ENCODE data around the gene GRIP2.

Gene GRIP2

GRCh38 chr3:14484741-14485140 lies 55.4 kb downstream of the GRIP2 start:
- in situ Hi-C loops (cut with HindIII; ENCODE audit: low sequenced_read_pairs) = no loop called here
- DNase-seq (ENCODE audit: low read depth) = no peak
- H3K4me3 ChIP-seq (ENCODE audit: low read depth, low read length) = no peak overlapping the region
- no peak for TF ChIP-seq CTCF (IDR thresholded peaks at IDR 0.05; ENCODE audit: low read depth, low read length, missing control alignments)

- in situ Hi-C loops (cut with HindIII; ENCODE audit: low sequenced_read_pairs) = no loop called here
- no peak overlapping the region for H3K4me3 ChIP-seq (ENCODE audit: low read depth, low read length)
- TF ChIP-seq CTCF (IDR thresholded peaks at IDR 0.05; ENCODE audit: low read depth, low read length, missing control alignments) = no peak
- no peak for DNase-seq (ENCODE audit: low read depth)
These were observed 56.9 kb downstream of the GRIP2 start for GRCh38 chr3:14483286-14483685.

- TF ChIP-seq CTCF (IDR thresholded peaks at IDR 0.05; ENCODE audit: low read depth, low read length, missing control alignments) = no peak
- no peak overlapping the region for H3K4me3 ChIP-seq (ENCODE audit: low read depth, low read length)
- DNase-seq (ENCODE audit: low read depth) = no peak
- in situ Hi-C loops (cut with HindIII; ENCODE audit: low sequenced_read_pairs) = no loop called here
These were observed 57.8 kb downstream of the GRIP2 start for GRCh38 chr3:14482271-14482721.

GRCh38 chr3:14481646-14482036 lies 58.5 kb downstream of the GRIP2 start:
- no peak overlapping the region for H3K4me3 ChIP-seq (ENCODE audit: low read depth, low read length)

DNA sequence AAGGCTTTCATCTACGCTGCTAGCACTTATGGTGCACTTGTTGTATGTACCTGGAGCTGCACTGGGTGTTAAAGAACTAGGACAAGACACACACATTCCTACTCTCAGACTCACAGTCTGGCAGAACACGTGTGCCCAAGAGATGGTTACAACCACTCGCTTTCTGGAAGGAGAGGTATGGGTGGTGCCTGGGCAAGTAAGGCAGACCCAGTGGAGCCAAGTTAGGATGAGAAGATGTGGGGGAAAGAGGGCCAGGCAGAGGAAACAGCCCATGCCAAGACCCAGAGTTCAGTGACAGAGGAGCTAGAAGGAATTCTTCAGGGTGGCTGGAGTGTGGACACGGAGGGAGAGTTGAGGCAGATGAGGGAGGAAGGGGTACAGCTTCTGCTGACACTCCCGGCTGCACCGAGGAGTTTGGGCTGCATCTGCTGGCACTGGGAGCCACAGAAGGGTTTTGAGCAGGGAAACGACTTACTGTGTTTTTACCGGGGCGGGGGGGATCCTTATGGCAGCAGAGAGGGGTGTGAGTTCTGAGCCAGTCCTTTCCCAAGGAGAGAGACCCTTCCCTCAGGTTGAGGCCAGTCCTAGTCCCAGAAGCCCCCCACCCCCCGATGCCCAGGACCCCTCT lies 59.0 kb downstream of the GRIP2 start:
- in situ Hi-C loops (cut with HindIII; ENCODE audit: low sequenced_read_pairs) = no loop called here
- no peak for DNase-seq (ENCODE audit: low read depth)
- TF ChIP-seq CTCF (IDR thresholded peaks at IDR 0.05; ENCODE audit: low read depth, low read length, missing control alignments) = no peak
- no peak overlapping the region for H3K4me3 ChIP-seq (ENCODE audit: low read depth, low read length)

More at GRCh38 chr3:14481646-14482036, 58.5 kb downstream of the GRIP2 start:
- no peak for TF ChIP-seq CTCF (IDR thresholded peaks at IDR 0.05; ENCODE audit: low read depth, low read length, missing control alignments)
- in situ Hi-C loops (cut with HindIII; ENCODE audit: low sequenced_read_pairs) = no loop called here
- no peak for DNase-seq (ENCODE audit: low read depth)

DNA sequence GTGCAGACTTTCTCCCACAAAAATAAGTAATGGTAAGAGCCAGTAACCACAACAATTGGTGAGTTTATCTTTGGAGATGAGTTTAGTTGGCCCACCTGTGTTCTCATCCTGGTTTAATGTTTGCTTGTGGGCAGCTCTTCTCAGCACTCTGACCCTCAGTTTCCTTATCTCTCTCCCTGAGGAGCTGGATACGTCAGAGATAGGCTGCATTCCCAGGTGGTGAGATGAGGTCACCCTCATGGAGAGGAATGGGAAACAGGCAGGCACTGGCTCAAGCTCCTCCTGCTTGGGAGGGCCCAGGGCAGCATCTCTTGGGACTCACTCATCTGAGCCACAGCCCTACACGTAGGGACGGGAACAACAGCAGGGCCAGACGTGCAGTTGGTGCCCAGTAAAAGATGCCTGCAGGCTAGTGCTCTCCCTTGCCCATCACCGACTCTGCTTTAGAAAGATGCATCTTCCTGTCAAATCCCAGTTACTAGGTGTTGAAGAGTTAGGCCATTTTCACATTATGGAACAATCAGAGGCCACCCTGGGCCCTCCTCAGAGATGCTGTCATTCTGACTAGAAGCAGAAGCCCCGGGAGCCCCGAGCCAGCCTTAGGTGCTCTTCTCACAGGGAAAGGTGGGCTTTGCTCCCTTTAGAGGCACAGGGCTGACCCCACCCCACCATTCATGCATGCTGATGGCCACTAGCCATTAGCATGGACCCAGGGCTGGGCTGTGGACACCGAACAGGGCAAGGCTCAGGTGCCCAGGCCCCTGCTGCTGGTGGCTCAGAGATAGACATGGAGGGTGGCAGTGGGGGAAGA lies 59.7 kb downstream of the GRIP2 start:
- no peak overlapping the region for H3K4me3 ChIP-seq (ENCODE audit: low read depth, low read length)
- no peak for TF ChIP-seq CTCF (IDR thresholded peaks at IDR 0.05; ENCODE audit: low read depth, low read length, missing control alignments)
- in situ Hi-C loops (cut with HindIII; ENCODE audit: low sequenced_read_pairs) = no loop called here
- peak; percentile 9 for DNase-seq (ENCODE audit: low read depth)

All from astrocyte of the cerebellum (primary cell).